HG02852 (cell line): ENCODE data around the gene ZXDC.

Source experiments
- ATAC-seq: cut with Tn5 transposase; IDR thresholded peaks from one replicate; pipeline ENCODE4 v1.9.1; 2021; ENCODE audit warnings: mild to moderate bottlenecking, moderate library complexity; ENCODE audit not compliant: unreplicated experiment

The ZXDC gene

GRCh38 chr3:126474498-126475412 is 936 bp downstream of the ZXDC start:
- peak; percentile 25 for ATAC-seq

GRCh38 chr3:126473292-126474168 is 2.2 kb downstream of the ZXDC start:
- ATAC-seq, result no peak

GRCh38 chr3:126472277-126473006 is 3.2 kb downstream of the ZXDC start:
- ATAC-seq, result no peak

GRCh38 chr3:126469479-126469878 is 6.2 kb downstream of the ZXDC start:
- no peak for ATAC-seq

GRCh38 chr3:126468028-126468891 is 7.4 kb downstream of the ZXDC start:
- ATAC-seq, result no peak

- no peak for ATAC-seq
Observed at GRCh38 chr3:126467611-126467955, 8.1 kb downstream of the ZXDC start.

GRCh38 chr3:126466886-126467610 is 8.6 kb downstream of the ZXDC start:
- ATAC-seq, result no peak

GRCh38 chr3:126465928-126466544 is 9.7 kb downstream of the ZXDC start:
- no peak for ATAC-seq

GRCh38 chr3:126464997-126465396 is 10.7 kb downstream of the ZXDC start:
- no peak for ATAC-seq

GRCh38 chr3:126464494-126464893 is 11.2 kb downstream of the ZXDC start:
- ATAC-seq, result no peak

GRCh38 chr3:126464093-126464492 is 11.6 kb downstream of the ZXDC start:
- ATAC-seq, result no peak

GRCh38 chr3:126463521-126463920 is 12.2 kb downstream of the ZXDC start:
- ATAC-seq, result no peak

- ATAC-seq, result no peak
Observed at GRCh38 chr3:126461450-126462070, 14.1 kb downstream of the ZXDC start.

- no peak for ATAC-seq
Observed at GRCh38 chr3:126460381-126460780, 15.3 kb downstream of the ZXDC start.

- ATAC-seq, result no peak
Observed at GRCh38 chr3:126459763-126460127, 15.9 kb downstream of the ZXDC start.

- no peak for ATAC-seq
Observed at GRCh38 chr3:126459111-126459762, 16.5 kb downstream of the ZXDC start.

GRCh38 chr3:126456766-126457388 is 18.8 kb downstream of the ZXDC start:
- ATAC-seq, result no peak

- no peak for ATAC-seq
Observed at GRCh38 chr3:126456211-126456610, 19.5 kb downstream of the ZXDC start.
